Smooth muscle cell (in vitro differentiated cells): ENCODE data around the gene STEAP2. TPM values are rescaled to one million over a fixed set of nuclear protein-coding genes. Genes with fewer than 3 reads are reported as not detected.

ENCODE experiments used
- DNase-seq: peaks from one replicate; lab custom pipeline; 2025; ENCODE audit not compliant: unreplicated experiment; lab: John Stamatoyannopoulos, UW
- H2AFZ ChIP-seq: fragments of 200-600 bp; sonication (generic); 2 replicates; pipeline ENCODE4 v1.6.0; 2016; ENCODE audit warnings: antibody characterized with exemption, low read depth, mild to moderate bottlenecking
- H3F3A ChIP-seq: fragments of 200-600 bp; sonication (generic); 2 replicates; pipeline ENCODE4 v1.6.0; 2017; ENCODE audit warnings: antibody characterized with exemption, low read depth
- H3K27ac ChIP-seq: fragments of 200-600 bp; sonication (generic); 2 replicates; pipeline ENCODE4 v1.5.1; 2016; ENCODE audit warnings: low read depth, mild to moderate bottlenecking
- H3K27me3 ChIP-seq: fragments of 200-600 bp; sonication (generic); 2 replicates; pipeline ENCODE4 v1.6.1; 2016; ENCODE audit warnings: low read depth, mild to moderate bottlenecking
- H3K36me3 ChIP-seq: fragments of 200-600 bp; sonication (generic); 2 replicates; pipeline ENCODE4 v1.5.1; 2016; ENCODE audit warnings: low read depth
- H3K4me1 ChIP-seq: fragments of 200-600 bp; sonication (generic); 2 replicates; pipeline ENCODE4 v1.5.1; 2016; ENCODE audit warnings: low read depth
- H3K4me2 ChIP-seq: fragments of 200-600 bp; sonication (generic); 2 replicates; pipeline ENCODE4 v1.6.0; 2016; ENCODE audit warnings: mild to moderate bottlenecking
- H3K4me3 ChIP-seq: fragments of 200-600 bp; sonication (generic); 2 replicates; pipeline ENCODE4 v1.5.1; 2016; ENCODE audit warnings: mild to moderate bottlenecking
- H3K79me2 ChIP-seq: fragments of 200-600 bp; sonication (generic); 2 replicates; pipeline ENCODE4 v1.6.0; 2016; ENCODE audit warnings: low read depth, mild to moderate bottlenecking
- H3K9ac ChIP-seq: fragments of 200-600 bp; sonication (generic); 2 replicates; pipeline ENCODE4 v1.6.0; 2016; ENCODE audit warnings: low read depth
- H3K9me3 ChIP-seq: fragments of 200-600 bp; sonication (generic); replicated peaks from 2 replicates; pipeline ENCODE4 v1.5.1; 2016; ENCODE audit warnings: low read depth
- H4K20me1 ChIP-seq: fragments of 200-600 bp; sonication (generic); 2 replicates; pipeline ENCODE4 v1.6.0; 2016; ENCODE audit warnings: low read depth
- CTCF ChIP-seq: fragments of 200-600 bp; sonication (generic); IDR thresholded peaks from 2 replicates; pipeline ENCODE4 v1.5.1; 2017; ENCODE audit warnings: borderline replicate concordance, mild to moderate bottlenecking, antibody characterized with exemption; ENCODE audit not compliant: insufficient read depth, poor library complexity, severe bottlenecking
- WGBS: methylation state at CpG from one replicate; pipeline ENCODE4 v1.1.7; 2016; ENCODE audit warnings: low lambda C conversion rate; 5-methylcytosine and 5-hydroxymethylcytosine counted together
- polyA plus RNA-seq: library from polyadenylated mRNA; unstranded; fragments of >200 nt; fragmentation: Nextera tagmentation; extraction: Ambion mirVana; gene quantifications from 2 replicates; pipeline ENCODE4 v1.2.1, GENCODE V29; 2016
- total RNA-seq: library from RNA; depleted of rRNA; stranded (reverse); fragments of >200 nt; gene quantifications from 2 replicates; pipeline ENCODE4 v1.2.3, GENCODE V29; 2014

Gene STEAP2
- total and polyA plus RNA-seq, 2 experiments from 2014 or later = 1.0 TPM; not detected in 1

DNA sequence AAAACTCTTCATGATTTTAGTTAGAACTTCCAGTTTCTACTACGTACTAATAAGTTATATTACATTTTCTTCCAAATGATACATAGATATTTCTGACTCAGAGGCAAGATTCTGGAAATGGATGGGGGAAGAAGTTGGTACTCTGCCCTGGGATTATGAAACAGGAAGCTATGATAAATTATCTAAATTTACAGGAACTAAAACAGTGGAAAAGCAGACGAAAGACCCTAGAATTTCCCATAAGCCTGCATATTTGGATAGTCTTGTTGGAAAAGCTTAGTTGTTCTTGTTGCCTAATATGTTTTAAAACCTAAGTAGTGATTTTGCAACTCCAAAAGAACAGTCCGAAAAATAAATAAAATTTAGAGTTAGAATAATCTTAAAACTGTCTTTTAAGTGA is 55.3 kb downstream of the STEAP2 start:
- Histone ChIP-seq H3K27me3 (no peaks in the 10 kb centered on the region), H4K20me1 (no peaks in the 10 kb centered on the region), H3K27ac (no peak overlapping the region), H3F3A (no peaks in the 10 kb centered on the region), H3K36me3 (no peaks in the 10 kb centered on the region), H3K4me2 (no peak overlapping the region), H3K4me3 (no peak overlapping the region), H3K9ac (no peak overlapping the region), H2AFZ (no peak overlapping the region), H3K9me3 (no peaks in the 10 kb centered on the region), H3K4me1 (no peaks in the 10 kb centered on the region), H3K79me2 (no peaks in the 10 kb centered on the region)
- WGBS = 71% methylated on average over 3 of the region's 3 CpGs
- no peak for TF ChIP-seq CTCF
- DNase-seq = no peak

GRCh38 chr7:90267263-90267858 is 55.8 kb downstream of the STEAP2 start:
- no peak overlapping the region for H2AFZ ChIP-seq
- H3K79me2 ChIP-seq = no peaks in the 10 kb centered on the region
- no peak for DNase-seq
- no peaks in the 10 kb centered on the region for H3K4me1 ChIP-seq
- no peaks in the 10 kb centered on the region for H4K20me1 ChIP-seq
- H3K4me3 ChIP-seq = no peak overlapping the region
- TF ChIP-seq CTCF = no peak
- no peak overlapping the region for H3K9ac ChIP-seq
- no peaks in the 10 kb centered on the region for H3K9me3 ChIP-seq
- no peak overlapping the region for H3K27ac ChIP-seq
- H3F3A ChIP-seq = no peaks in the 10 kb centered on the region
- WGBS = 82% methylated on average over 5 of the region's 5 CpGs
- no peaks in the 10 kb centered on the region for H3K36me3 ChIP-seq
- no peak overlapping the region for H3K4me2 ChIP-seq
- H3K27me3 ChIP-seq = no peaks in the 10 kb centered on the region

DNA sequence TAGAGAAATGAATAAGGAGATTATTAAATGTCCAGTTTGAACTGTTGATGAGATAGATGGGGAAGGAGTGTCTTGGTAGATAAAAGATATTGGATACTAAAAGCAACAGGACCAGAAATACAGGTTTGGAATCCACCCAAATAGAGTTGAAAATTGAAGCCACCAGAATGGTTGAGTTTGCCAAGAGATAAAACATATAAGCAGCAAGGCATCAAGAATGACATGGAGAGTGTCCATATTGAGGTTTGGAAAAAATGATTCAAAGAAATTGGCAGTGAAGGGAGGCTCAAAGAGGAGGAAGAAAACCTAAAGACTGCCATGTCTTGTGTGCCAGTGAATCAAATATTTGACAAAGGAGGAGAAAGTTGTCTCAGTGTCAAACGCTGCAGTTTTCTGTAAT is 57.6 kb downstream of the STEAP2 start:
- 96% methylated on average over 1 of the region's 1 CpG for WGBS
- no peak overlapping the region for H3K4me2 ChIP-seq
- no peaks in the 10 kb centered on the region for H3K36me3 ChIP-seq
- no peak for TF ChIP-seq CTCF
- H4K20me1 ChIP-seq = no peaks in the 10 kb centered on the region
- no peaks in the 10 kb centered on the region for H3F3A ChIP-seq
- H3K27me3 ChIP-seq = no peaks in the 10 kb centered on the region
- no peak overlapping the region for H3K9ac ChIP-seq
- no peak overlapping the region for H2AFZ ChIP-seq
- DNase-seq = no peak
- no peak overlapping the region for H3K4me3 ChIP-seq
- H3K79me2 ChIP-seq = no peaks in the 10 kb centered on the region
- H3K4me1 ChIP-seq = no peaks in the 10 kb centered on the region
- no peaks in the 10 kb centered on the region for H3K9me3 ChIP-seq
- H3K27ac ChIP-seq = no peak overlapping the region
